HUDEP-2 (cell line): ENCODE data around the gene GCN1.

Experiments
- DNase-seq, 76 experiments: peaks; one replicate each; lab custom pipeline; 2025; ENCODE audit not compliant: unreplicated experiment in 76 of 76; lab: John Stamatoyannopoulos, UW

The GCN1 gene

GRCh38 chr12:120098756-120099470, 95.6 kb downstream of the GCN1 start:
- DNase-seq, result no peak

GRCh38 chr12:120096671-120097202, 97.8 kb downstream of the GCN1 start:
- DNase-seq, result no peak

GRCh38 chr12:120095736-120096135, 98.8 kb downstream of the GCN1 start:
- DNase-seq, result no peak

GRCh38 chr12:120095331-120095730, 99.2 kb downstream of the GCN1 start:
- DNase-seq, result no peak

- DNase-seq, result no peak
Measured at GRCh38 chr12:120094485-120094884, 100.0 kb downstream of the GCN1 start.

- no peak for DNase-seq
Measured at GRCh38 chr12:120093592-120094355, 100.7 kb downstream of the GCN1 start.

GRCh38 chr12:120093336-120093591, 101.3 kb downstream of the GCN1 start:
- no peak for DNase-seq

- no peak for DNase-seq
Measured at GRCh38 chr12:120092551-120093335, 101.8 kb downstream of the GCN1 start.

- DNase-seq, result no peak
Measured at GRCh38 chr12:120091371-120092090, 103.0 kb downstream of the GCN1 start.

- DNase-seq, result no peak
Measured at GRCh38 chr12:120090626-120091295, 103.8 kb downstream of the GCN1 start.

GRCh38 chr12:120090206-120090605, 104.3 kb downstream of the GCN1 start:
- DNase-seq, result no peak

GRCh38 chr12:120089796-120090195, 104.7 kb downstream of the GCN1 start:
- DNase-seq, result no peak

GRCh38 chr12:120089105-120089504, 105.4 kb downstream of the GCN1 start:
- DNase-seq, result no peak

GRCh38 chr12:120086801-120087621, 107.5 kb downstream of the GCN1 start:
- DNase-seq, result peak in 75 of 76 experiments; percentile 13 to 97 (median 91)

- peak in 5 of 76 experiments; percentile 1 to 28 (median 13) for DNase-seq
Measured at GRCh38 chr12:120085920-120086645, 108.4 kb downstream of the GCN1 start.

GRCh38 chr12:120081641-120082040, 112.9 kb downstream of the GCN1 start:
- no peak for DNase-seq

GRCh38 chr12:120079411-120080400, 114.8 kb downstream of the GCN1 start:
- DNase-seq, result no peak
